Activated CD4-positive, alpha-beta memory T cell treated with anti-CD3 and anti-CD28 coated beads, Interleukin-2, amount 10 ng/mL, durations not matched to agents 7 days and 5 days (primary cell): ENCODE data around the gene FGG. TPM values are rescaled to one million over a fixed set of nuclear protein-coding genes. Genes with fewer than 3 reads are reported as not detected.

Experiments
- CTCF ChIA-PET: fragments of 350-600 bp; sonication (Branson Sonifier 250); formaldehyde crosslinking; loops from one replicate; lab custom pipeline; 2021; ENCODE audit warnings: antibody characterized with exemption, inconsistent platforms; lab: Charles Lee
- POLR2A ChIA-PET: fragments of 350-600 bp; sonication (Branson Sonifier 250); formaldehyde crosslinking; loops from one replicate; lab custom pipeline; 2021; ENCODE audit warnings: antibody characterized with exemption; lab: Charles Lee
- DNase-seq: peaks from one replicate; pipeline ENCODE4 v3.0.0-alpha.2; 2020
- H3K27ac Mint-ChIP-seq: one replicate; pipeline ENCODE4 v1.8.0; 2021; ENCODE audit warnings: mild to moderate bottlenecking, mixed read lengths
- H3K27me3 Mint-ChIP-seq: one replicate; pipeline ENCODE4 v1.8.0; 2021; ENCODE audit warnings: mixed read lengths
- H3K36me3 Mint-ChIP-seq: one replicate; pipeline ENCODE4 v1.8.0; 2021; ENCODE audit warnings: low read depth, mixed read lengths
- H3K4me1 Mint-ChIP-seq: one replicate; pipeline ENCODE4 v1.8.0; 2021; ENCODE audit warnings: mixed read lengths
- H3K4me3 Mint-ChIP-seq: one replicate; pipeline ENCODE4 v1.8.0; 2021; ENCODE audit warnings: mild to moderate bottlenecking, mixed read lengths
- H3K9me3 Mint-ChIP-seq: one replicate; pipeline ENCODE4 v1.8.0; 2021; ENCODE audit warnings: mixed read lengths
- total RNA-seq, 2 experiments: library from RNA; stranded (reverse); gene quantifications; one replicate each; pipeline ENCODE4 v1.2.3, GENCODE V29; 2021

The FGG gene
- total RNA-seq, 2 experiments from 2014 or later = not detected

DNA sequence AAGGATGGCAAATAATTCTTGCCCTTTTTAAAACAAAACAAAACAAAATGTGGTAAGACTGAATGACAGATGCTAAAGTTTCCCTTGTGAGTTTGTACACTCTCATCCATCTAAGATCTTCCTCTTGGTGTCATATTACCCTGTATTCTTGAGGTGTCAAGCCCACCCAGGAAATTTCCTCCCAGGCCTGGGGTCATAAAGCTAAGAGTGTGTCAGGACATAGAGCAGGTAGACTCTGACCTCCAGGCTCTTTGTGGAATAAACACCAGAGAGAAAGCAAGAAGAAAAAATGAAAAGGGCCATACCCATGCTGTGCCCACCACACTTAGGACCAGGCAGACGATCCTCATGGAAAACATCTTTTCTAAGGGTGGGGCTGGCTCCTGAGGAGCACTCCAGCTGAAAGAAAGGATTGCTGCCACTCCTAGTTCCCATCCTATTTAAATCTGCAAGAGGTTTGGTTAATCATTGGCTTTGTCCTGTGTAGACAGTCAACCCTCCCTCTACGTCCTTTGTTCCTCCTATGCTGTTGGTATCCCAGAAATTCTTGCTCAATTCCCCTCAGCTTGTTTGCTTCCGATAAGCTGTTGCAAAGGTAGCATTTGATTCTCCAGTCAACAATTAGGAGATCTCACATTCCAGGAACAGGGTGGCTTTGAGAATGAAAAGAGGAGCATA, 22.0 kb downstream of the FGG start, which contains the start of gene FGA:
FGA (minus strand) TSS at position 414 of the 678 bp plus-strand sequence; CDS start at position 359, 55 bp downstream.
- no peaks in the 10 kb centered on the region for H3K9me3 Mint-ChIP-seq
- CTCF ChIA-PET = no interaction called here
- DNase-seq = no peak
- H3K4me3 Mint-ChIP-seq = no peak within 1 kb of the TSS
- H3K36me3 Mint-ChIP-seq = no peaks in the 10 kb centered on the region
- H3K27me3 Mint-ChIP-seq = peaks cover 11% of the 10 kb centered on the region
- no peak within 1 kb of the TSS for H3K27ac Mint-ChIP-seq
- H3K4me1 Mint-ChIP-seq = no peaks in the 10 kb centered on the region
- POLR2A ChIA-PET = no interaction called here

DNA sequence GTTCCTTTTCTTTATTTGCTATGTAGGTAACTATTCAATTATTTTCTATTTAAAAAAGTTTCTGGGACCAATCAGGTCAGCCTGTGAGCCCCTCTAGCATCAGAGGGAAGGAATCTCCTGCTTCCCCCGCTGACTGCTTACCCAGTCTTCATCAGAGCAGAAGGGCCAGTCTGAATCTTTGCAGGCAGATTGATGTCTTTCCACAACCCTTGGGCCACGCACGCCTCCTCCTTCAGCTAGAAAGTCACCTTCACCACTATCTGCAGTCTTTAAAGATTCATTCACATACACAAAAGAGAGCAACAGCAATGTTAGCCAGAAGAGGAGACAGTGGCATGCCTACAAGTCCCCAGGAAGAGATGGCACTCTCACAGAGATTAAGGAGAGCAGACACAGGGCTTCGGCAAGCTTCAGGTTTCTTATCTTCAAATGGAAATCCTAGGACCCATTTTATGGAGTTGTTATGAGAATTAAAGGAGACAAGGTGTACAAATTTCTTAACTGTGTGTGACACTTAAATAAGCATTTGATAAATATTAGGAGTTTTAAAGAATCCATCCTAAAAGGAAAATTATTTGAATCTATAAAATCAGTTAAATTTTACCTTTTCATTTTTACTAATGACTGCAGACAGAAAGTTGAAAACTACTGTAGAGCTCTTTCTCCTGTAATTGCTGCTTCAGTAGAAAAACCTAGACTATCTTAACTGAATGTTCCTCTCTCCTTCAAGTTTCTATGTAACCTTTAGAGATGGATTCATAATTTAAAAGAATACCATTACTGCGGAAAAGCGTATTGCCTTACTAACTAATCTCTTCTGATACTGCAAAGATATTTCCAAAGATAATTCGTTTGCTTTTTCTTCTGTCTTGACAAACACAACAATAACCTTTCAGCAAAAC, 22.9 kb downstream of the FGG start:
- Mint-ChIP-seq H3K4me3 (no peak overlapping the region), H3K36me3 (no peaks in the 10 kb centered on the region), H3K9me3 (no peaks in the 10 kb centered on the region), H3K27ac (no peak overlapping the region), H3K27me3 (peaks cover 11% of the 10 kb centered on the region), H3K4me1 (no peaks in the 10 kb centered on the region)
- ChIA-PET CTCF (no interaction called here), POLR2A (no interaction called here)
- DNase-seq = no peak

DNA sequence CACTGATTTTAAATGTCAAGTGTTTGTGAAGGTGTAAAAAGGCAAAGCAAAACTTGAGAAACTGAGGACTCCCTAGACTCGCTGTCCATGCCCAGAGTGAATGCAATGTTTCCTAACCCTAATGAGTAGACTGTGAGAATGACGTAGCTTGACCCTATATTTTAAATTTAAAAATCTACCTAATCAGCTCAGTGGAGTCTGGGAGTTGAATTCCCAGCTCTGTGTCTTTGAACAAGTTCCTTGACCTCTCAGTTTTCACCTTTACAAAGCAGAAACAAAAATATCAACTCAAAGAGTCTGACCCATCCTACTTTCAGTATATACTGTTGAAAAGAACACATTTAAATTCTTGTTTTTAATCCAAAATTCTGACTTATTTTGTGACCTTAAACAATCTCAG, 24.3 kb downstream of the FGG start:
- DNase-seq = no peak
- no peak overlapping the region for H3K4me3 Mint-ChIP-seq
- POLR2A ChIA-PET = no interaction called here
- H3K4me1 Mint-ChIP-seq = no peaks in the 10 kb centered on the region
- H3K9me3 Mint-ChIP-seq = no peaks in the 10 kb centered on the region
- H3K36me3 Mint-ChIP-seq = no peaks in the 10 kb centered on the region
- H3K27ac Mint-ChIP-seq = no peak overlapping the region
- CTCF ChIA-PET = interaction anchor here (1.1 kb wide), 1 partner anchor 29 kb away, joined by 3 read pairs; no protein-coding TSS in a partner anchor
- H3K27me3 Mint-ChIP-seq = peaks cover 8% of the 10 kb centered on the region

DNA sequence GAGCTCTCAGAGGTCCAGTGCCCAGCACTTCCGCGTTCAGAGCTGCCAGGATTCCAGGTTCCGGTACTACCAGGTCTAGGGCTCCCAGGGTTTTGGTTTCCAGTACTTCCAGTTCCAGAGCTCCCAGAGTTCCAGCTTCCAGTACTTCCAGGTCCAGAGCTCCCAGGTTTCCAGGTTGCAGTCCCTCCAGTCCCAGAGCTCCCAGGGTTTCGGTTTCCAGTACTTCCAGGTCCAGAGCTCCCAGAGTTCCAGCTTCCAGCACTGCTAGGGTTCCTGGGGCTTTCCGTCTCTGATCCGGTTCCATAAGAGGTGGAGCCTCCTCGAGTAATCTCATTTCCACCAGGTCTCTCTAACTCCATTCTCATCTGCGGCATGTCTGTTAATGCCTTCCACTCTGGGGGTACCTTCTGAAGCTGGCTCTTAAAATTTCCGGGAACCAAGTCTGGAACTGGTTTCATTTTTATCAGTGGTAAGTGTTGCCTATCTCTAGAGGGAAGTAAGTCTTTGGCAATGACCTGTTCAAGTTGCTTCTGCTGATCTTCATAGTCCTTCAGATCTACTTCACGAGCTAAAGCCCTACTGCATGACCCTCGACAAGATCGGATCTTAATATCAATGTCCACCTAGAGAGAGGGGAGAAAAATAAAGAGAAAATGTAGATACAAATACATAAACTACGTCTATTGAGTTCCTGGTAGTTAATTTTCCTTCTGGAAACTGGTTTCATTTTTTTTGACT, 26.0 kb downstream of the FGG start:
- H3K9me3 Mint-ChIP-seq = no peaks in the 10 kb centered on the region
- ChIA-PET CTCF (no interaction called here), POLR2A (no interaction called here)
- no peak overlapping the region for H3K27ac Mint-ChIP-seq
- H3K4me3 Mint-ChIP-seq = no peak overlapping the region
- H3K27me3 Mint-ChIP-seq = peaks cover 11% of the 10 kb centered on the region
- H3K4me1 Mint-ChIP-seq = no peaks in the 10 kb centered on the region
- DNase-seq = no peak
- no peaks in the 10 kb centered on the region for H3K36me3 Mint-ChIP-seq

DNA sequence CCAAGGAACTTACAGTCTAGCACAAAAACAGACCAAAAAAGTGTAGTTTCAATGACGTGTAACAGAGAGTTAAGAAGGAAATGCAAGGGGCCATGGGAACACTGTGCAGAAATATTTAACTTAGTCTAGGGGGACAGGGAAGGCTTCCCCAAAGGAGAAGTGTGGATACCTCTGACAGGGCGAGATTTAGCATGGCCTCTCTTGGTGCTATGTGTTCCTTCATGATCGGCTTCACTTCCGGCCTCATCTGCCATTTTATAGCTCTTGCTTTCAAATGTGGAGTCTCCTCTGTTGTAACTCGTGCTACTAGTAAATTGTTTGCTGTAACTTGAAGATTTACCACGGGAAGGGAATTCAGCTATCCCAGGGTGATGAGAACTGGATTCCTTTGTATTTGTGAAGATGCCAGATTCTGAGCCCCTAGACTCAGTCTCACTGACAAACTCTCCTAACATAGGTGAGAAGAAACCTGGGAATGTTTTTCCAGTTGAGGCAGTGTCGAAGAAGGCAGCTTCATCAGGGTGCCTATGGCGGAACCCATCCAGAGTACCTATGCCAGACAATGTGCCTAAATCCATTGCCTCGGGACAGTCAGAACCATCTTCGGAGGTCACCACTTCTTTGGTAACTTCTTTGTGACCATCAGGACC, 27.0 kb downstream of the FGG start:
- ChIA-PET POLR2A (no interaction called here), CTCF (interaction anchor here (1.1 kb wide), 1 partner anchor 33 kb away, joined by 3 read pairs; no protein-coding TSS in a partner anchor)
- Mint-ChIP-seq H3K4me1 (no peaks in the 10 kb centered on the region), H3K27me3 (peaks cover 11% of the 10 kb centered on the region), H3K9me3 (no peaks in the 10 kb centered on the region), H3K27ac (no peak overlapping the region), H3K36me3 (no peaks in the 10 kb centered on the region), H3K4me3 (no peak overlapping the region)
- no peak for DNase-seq

DNA sequence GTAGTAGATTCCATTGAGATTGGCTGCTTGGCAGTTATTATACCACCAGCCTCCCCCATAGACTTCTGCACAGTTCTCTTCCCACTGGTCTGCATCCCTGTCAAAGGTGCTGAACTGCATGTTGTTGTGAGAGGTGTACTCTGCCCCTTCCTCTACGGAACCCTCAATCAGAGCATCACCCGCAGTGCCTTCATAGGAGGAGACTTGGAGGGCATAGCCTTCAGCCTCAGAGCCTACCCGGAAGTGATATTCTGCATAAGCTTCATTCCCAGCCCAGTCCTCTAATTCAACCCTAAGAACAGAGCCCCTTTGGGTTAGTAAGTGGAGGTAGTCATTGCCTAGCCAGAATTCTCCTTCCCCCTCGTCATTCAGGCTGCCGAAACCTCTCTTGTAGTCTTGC, 28.2 kb downstream of the FGG start:
- CTCF ChIA-PET = interaction anchor here (1.0 kb wide), 1 partner anchor 25 kb away, joined by 3 read pairs; no protein-coding TSS in a partner anchor
- peaks cover 8% of the 10 kb centered on the region for H3K27me3 Mint-ChIP-seq
- H3K4me3 Mint-ChIP-seq = no peak overlapping the region
- H3K27ac Mint-ChIP-seq = no peak overlapping the region
- H3K4me1 Mint-ChIP-seq = no peaks in the 10 kb centered on the region
- POLR2A ChIA-PET = no interaction called here
- DNase-seq = no peak
- H3K36me3 Mint-ChIP-seq = no peaks in the 10 kb centered on the region
- no peaks in the 10 kb centered on the region for H3K9me3 Mint-ChIP-seq

DNA sequence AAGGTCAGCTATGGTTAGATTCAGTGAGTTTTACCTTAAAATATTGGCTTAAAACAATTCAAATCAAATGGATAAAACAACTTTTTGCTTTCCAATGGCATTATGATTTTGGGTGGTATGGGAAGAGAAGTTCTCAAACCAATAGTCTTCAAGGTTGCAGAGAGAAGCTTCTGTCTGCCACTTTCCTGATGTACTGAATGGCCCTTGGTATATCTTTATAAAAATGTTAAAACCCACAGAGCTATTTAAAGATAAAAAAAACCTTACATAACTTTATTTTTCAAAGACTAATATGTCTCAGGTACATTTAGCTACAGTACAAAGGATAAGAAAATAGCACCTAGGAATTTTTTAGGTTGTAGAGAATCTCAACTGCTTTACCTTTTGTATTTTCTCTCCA, 28.8 kb downstream of the FGG start:
- Mint-ChIP-seq H3K9me3 (no peaks in the 10 kb centered on the region), H3K4me1 (no peaks in the 10 kb centered on the region), H3K27ac (no peak overlapping the region), H3K36me3 (no peaks in the 10 kb centered on the region), H3K4me3 (no peak overlapping the region), H3K27me3 (peaks cover 12% of the 10 kb centered on the region)
- POLR2A ChIA-PET = no interaction called here
- no peak for DNase-seq
- CTCF ChIA-PET = interaction anchor here (1.0 kb wide), 1 partner anchor 24 kb away, joined by 3 read pairs; no protein-coding TSS in a partner anchor

DNA sequence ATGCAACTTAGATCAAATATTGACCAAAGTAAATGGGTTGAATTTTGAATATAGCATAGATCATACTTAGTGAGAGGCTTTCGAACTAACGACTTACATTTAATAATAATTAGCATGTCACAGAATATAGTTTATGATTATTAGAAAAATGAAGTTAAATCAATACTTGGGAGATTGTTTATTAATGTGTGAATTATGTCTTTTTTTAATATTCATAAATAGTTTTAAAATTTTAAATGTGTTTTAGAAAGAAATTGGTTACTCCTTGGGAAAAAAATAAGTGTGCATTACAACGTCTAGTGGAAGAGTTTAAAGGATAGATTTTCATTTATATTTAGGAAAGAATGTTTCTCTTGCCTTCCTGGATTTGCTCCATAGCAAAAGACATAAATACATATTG, 29.2 kb downstream of the FGG start:
- Mint-ChIP-seq H3K27ac (no peak overlapping the region), H3K4me1 (no peaks in the 10 kb centered on the region), H3K36me3 (no peaks in the 10 kb centered on the region), H3K9me3 (no peaks in the 10 kb centered on the region), H3K4me3 (no peak overlapping the region), H3K27me3 (peaks cover 12% of the 10 kb centered on the region)
- DNase-seq = no peak
- ChIA-PET POLR2A (no interaction called here), CTCF (interaction anchor here (1.0 kb wide), 1 partner anchor 24 kb away, joined by 3 read pairs; no protein-coding TSS in a partner anchor)

DNA sequence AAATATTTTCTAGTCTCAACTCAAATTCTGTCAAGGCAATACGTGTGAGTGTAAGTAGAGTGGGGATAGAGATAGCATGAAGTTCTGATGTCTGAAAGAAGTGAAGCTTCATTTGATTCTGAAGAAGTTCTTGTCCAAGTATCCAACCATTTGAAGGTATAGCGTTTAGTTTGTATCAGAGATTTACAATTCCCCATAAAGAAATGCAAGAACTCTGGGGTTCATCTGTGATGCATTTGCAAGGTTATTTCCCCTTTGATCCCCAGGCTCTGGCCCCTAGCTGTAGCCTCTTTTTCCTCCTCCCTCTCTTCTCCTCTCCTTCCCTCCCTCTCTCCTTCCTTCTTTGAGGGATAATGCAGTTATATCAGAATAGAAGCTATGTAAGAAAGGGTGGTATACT, 29.7 kb downstream of the FGG start:
- Mint-ChIP-seq H3K27ac (no peak overlapping the region), H3K36me3 (no peaks in the 10 kb centered on the region), H3K9me3 (no peaks in the 10 kb centered on the region), H3K27me3 (peaks cover 12% of the 10 kb centered on the region), H3K4me3 (no peak overlapping the region), H3K4me1 (no peaks in the 10 kb centered on the region)
- ChIA-PET CTCF (no interaction called here), POLR2A (no interaction called here)
- no peak for DNase-seq

DNA sequence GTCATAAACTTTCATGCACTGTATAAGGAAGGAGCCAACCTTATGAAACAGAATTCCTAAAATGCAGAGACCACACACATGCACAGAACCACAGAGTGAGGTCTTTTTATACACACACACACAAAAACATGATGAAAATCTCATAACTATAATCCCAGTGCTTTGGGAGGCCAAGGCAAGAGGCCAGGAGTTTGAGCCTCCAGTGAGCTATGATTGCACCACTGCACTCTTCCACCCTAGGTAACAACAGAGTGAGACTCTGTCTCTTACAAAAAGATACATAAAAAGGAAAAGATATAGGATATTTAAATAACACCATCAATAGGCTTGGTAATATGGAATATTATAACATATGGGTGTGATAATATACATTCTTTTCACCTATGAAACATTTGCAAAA, 32.5 kb downstream of the FGG start:
- peaks cover 9% of the 10 kb centered on the region for H3K27me3 Mint-ChIP-seq
- H3K4me3 Mint-ChIP-seq = no peak overlapping the region
- no peaks in the 10 kb centered on the region for H3K9me3 Mint-ChIP-seq
- no peaks in the 10 kb centered on the region for H3K36me3 Mint-ChIP-seq
- DNase-seq = no peak
- ChIA-PET CTCF (no interaction called here), POLR2A (no interaction called here)
- no peak overlapping the region for H3K27ac Mint-ChIP-seq
- no peaks in the 10 kb centered on the region for H3K4me1 Mint-ChIP-seq

DNA sequence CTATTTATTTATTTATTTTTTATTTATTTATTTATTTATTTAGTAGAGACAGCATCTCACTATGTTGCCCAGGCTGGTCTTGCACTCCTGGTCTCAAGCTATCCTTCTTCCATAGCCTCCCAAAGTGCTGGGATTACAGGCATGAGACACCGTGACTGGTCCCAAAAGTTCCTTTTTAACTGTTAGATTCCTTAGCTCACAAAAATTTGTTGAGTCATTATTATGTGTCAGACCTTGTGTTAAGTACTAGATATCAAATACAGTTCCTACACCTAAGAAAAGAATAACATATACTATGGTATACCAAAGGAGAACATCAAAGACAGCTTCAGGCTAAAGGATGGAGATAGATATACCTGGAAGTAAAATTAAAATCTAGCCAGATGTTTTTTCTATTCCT, 33.5 kb downstream of the FGG start:
- no peaks in the 10 kb centered on the region for H3K9me3 Mint-ChIP-seq
- no peak for DNase-seq
- no peaks in the 10 kb centered on the region for H3K4me1 Mint-ChIP-seq
- H3K27ac Mint-ChIP-seq = no peak overlapping the region
- CTCF ChIA-PET = no interaction called here
- peaks cover 9% of the 10 kb centered on the region for H3K27me3 Mint-ChIP-seq
- no peak overlapping the region for H3K4me3 Mint-ChIP-seq
- POLR2A ChIA-PET = no interaction called here
- H3K36me3 Mint-ChIP-seq = no peaks in the 10 kb centered on the region

DNA sequence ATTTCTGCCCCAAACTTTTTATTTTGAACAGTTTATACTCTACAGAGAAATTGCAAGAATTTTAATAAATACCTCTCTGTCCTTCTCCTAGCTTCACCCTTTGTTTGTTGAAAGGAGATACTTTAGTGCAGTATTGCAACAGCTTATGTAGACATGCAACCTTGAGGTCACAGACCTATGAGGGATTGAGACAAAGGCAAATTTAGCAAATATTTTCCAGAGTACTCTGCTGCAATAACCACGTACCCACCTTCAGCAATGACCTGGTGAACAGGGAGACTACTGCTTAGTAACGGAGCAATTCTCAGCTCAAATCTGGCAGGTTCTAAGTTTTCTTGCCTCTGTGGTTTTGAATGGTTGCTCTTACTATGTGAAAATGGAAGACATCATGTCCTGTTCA, 35.1 kb downstream of the FGG start:
- Mint-ChIP-seq H3K27me3 (peaks cover 9% of the 10 kb centered on the region), H3K27ac (no peak overlapping the region), H3K4me3 (no peak overlapping the region), H3K4me1 (no peaks in the 10 kb centered on the region), H3K9me3 (no peaks in the 10 kb centered on the region), H3K36me3 (no peaks in the 10 kb centered on the region)
- ChIA-PET POLR2A (no interaction called here), CTCF (no interaction called here)
- DNase-seq = no peak
